PC-3 (cell line): ENCODE data around the gene YEATS4. TPM values are rescaled to one million over a fixed set of nuclear protein-coding genes. Genes with fewer than 3 reads are reported as not detected.

Experiments
- ATAC-seq: fragments of 200-7000 bp; cut with Tn5 transposase; 2 replicates; pipeline ENCODE4 v1.9.1; 2020; ENCODE audit warnings: mild to moderate bottlenecking, moderate library complexity
- BruUV-seq: library from RNA; stranded (reverse); fragments of 400-500 nt; replicated peaks from 2 replicates; lab custom pipeline; 2021; lab: Mats Ljungman, UMichigan
- CTCF ChIA-PET: fragments of 300-600 bp; sonication (Branson Sonifier 250); formaldehyde crosslinking; loops from one replicate; lab custom pipeline; 2022; ENCODE audit warnings: antibody characterized with exemption; lab: Charles Lee
- POLR2A ChIA-PET: fragments of 300-600 bp; sonication (Branson Sonifier 250); formaldehyde crosslinking; loops from one replicate; lab custom pipeline; 2022; ENCODE audit warnings: antibody characterized with exemption; ENCODE audit not compliant: unreplicated experiment; lab: Charles Lee
- DNase-seq: peaks from one replicate; pipeline ENCODE4 v3.0.0-alpha.2; 2015
- H2AFZ ChIP-seq: fragments of 300-600 bp; sonication (generic); 2 replicates; pipeline ENCODE4 v1.6.0; 2016; ENCODE audit warnings: antibody characterized with exemption, low read length
- H3F3A ChIP-seq: fragments of 300-600 bp; sonication (generic); one replicate; pipeline ENCODE4 v1.6.0; 2017; ENCODE audit warnings: antibody characterized with exemption, low read length, control low read depth, mild to moderate bottlenecking; ENCODE audit not compliant: unreplicated experiment
- H3K27ac ChIP-seq: fragments of 300-600 bp; sonication (generic); 2 replicates; pipeline ENCODE4 v1.5.1; 2016; ENCODE audit warnings: mild to moderate bottlenecking, low read length
- H3K27me3 ChIP-seq: fragments of 300-600 bp; sonication (generic); 2 replicates; pipeline ENCODE4 v1.6.1; 2016; ENCODE audit warnings: low read length, mixed read lengths
- H3K36me3 ChIP-seq: fragments of 300-600 bp; sonication (generic); 2 replicates; pipeline ENCODE4 v1.6.1; 2016; ENCODE audit warnings: low read depth, mixed run types, low read length, mixed read lengths
- H3K4me1 ChIP-seq: fragments of 300-600 bp; sonication (generic); 2 replicates; pipeline ENCODE4 v1.5.1; 2016; ENCODE audit warnings: low read length; ENCODE audit not compliant: insufficient read depth
- H3K4me2 ChIP-seq: fragments of 300-600 bp; sonication (generic); 2 replicates; pipeline ENCODE4 v1.6.0; 2016; ENCODE audit warnings: low read length
- H3K4me3 ChIP-seq: fragments of 300-600 bp; sonication (generic); 2 replicates; pipeline ENCODE4 v1.5.1; 2016; ENCODE audit warnings: mild to moderate bottlenecking, low read length, mixed read lengths
- H3K79me2 ChIP-seq: fragments of 300-600 bp; sonication (generic); 2 replicates; pipeline ENCODE4 v1.6.1; 2017; ENCODE audit warnings: low read length, mixed read lengths
- H3K9ac ChIP-seq: fragments of 300-600 bp; sonication (generic); 2 replicates; pipeline ENCODE4 v1.6.0; 2016; ENCODE audit warnings: mild to moderate bottlenecking, low read length
- H3K9me2 ChIP-seq: fragments of 300-600 bp; sonication (generic); replicated peaks from 2 replicates; pipeline ENCODE4 v1.6.1; 2016; ENCODE audit warnings: mixed run types, low read length, mixed read lengths
- H3K9me3 ChIP-seq: fragments of 300-600 bp; sonication (generic); 2 replicates; pipeline ENCODE4 v1.6.1; 2016; ENCODE audit warnings: low read length, mixed read lengths
- H4K20me1 ChIP-seq: fragments of 300-600 bp; sonication (generic); 2 replicates; pipeline ENCODE4 v1.6.1; 2016; ENCODE audit warnings: low read length, mixed read lengths
- EZH2 ChIP-seq: fragments of 300-600 bp; sonication (generic); IDR thresholded peaks from one replicate; pipeline ENCODE4 v1.6.1; 2017; ENCODE audit warnings: antibody characterized with exemption, mild to moderate bottlenecking, low read length; ENCODE audit not compliant: unreplicated experiment
- EZH2phosphoT487 ChIP-seq: fragments of 300-600 bp; sonication (generic); IDR thresholded peaks from 2 replicates; pipeline ENCODE4 v1.6.1; 2018; ENCODE audit warnings: mild to moderate bottlenecking, antibody characterized with exemption, low read length, borderline replicate concordance
- intact Hi-C: fragments of 100-400 bp; cut with micrococcal nuclease; formaldehyde crosslinking; loops from 2 replicates; pipeline ENCODE4 v1.9.0; 2023
- total RNA-seq: library from RNA; depleted of rRNA; stranded (reverse); fragments of >200 nt; gene quantifications from 2 replicates; pipeline ENCODE4 v1.2.3, GENCODE V29; 2014
- TF ChIP-seq, protein P1 (sequence below): fragments of 300-600 bp; sonication (generic); conservative IDR thresholded peaks from 2 replicates; pipeline ENCODE4 v1.5.1; 2017; ENCODE audit warnings: antibody characterized with exemption, low read depth, mild to moderate bottlenecking, low read length

Gene YEATS4
- total RNA-seq, 1 experiment from 2014 or later: 41.3 TPM

DNA sequence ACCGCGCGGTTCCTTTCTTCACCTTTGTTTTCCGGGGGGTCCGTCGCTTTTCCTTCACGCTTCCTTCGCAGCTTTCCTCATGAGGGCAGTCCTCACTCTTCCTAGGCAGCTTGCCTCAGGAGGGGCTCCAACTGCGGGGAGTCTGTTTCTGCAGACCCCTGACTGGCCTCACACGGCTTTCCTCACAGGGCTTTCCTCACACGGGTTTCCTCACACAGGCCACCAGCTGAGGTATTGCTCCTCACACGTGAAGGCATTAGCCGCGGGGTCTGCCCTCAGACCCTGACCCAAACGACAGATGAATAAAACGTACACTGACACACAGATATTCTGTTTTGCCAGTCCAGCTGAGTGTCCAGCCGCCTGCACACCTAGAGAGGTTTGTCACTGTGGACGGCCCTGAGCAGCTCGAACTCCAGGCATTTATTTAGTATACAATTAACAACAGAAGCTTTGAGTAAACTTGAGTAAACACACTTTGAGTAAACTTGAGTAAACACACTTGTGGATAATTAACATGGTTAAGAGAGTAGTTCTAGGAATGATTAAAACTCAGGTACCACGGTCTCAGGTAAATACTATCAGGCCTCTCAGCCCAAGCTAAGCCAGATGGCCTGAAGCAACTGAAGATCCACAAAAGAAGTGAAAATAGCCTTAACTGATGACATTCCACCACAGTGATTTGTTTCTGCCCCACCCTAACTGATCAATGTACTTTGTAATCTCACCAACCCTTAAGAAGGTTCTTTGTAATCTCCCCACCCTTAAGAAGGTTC is 27.4 kb upstream of the YEATS4 start:
- Histone ChIP-seq H3K9me2 (no peaks in the 10 kb centered on the region), H3K27ac (no peak overlapping the region), H3K4me1 (peaks cover 13% of the 10 kb centered on the region), H2AFZ (peak overlapping the region; percentile 93; the same call in 1 of the 2 replicates), H3K79me2 (no peaks in the 10 kb centered on the region), H3K27me3 (no peaks in the 10 kb centered on the region), H3K4me3 (no peak overlapping the region), H3K36me3 (no peaks in the 10 kb centered on the region), H3K9me3 (no peaks in the 10 kb centered on the region), H3K4me2 (peak overlapping the region; percentile 82; the same call in 1 of the 2 replicates), H3F3A (no peaks in the 10 kb centered on the region), H4K20me1 (no peaks in the 10 kb centered on the region), H3K9ac (no peak overlapping the region)
- no TSS peak for BruUV-seq
- ATAC-seq (no peak), DNase-seq (no peak)
- POLR2A ChIA-PET: no interaction called here
- intact Hi-C loops: no loop called here
- TF ChIP-seq EZH2phosphoT487 (no peak), EZH2 (no peak)
- TF ChIP-seq, protein P1, sequence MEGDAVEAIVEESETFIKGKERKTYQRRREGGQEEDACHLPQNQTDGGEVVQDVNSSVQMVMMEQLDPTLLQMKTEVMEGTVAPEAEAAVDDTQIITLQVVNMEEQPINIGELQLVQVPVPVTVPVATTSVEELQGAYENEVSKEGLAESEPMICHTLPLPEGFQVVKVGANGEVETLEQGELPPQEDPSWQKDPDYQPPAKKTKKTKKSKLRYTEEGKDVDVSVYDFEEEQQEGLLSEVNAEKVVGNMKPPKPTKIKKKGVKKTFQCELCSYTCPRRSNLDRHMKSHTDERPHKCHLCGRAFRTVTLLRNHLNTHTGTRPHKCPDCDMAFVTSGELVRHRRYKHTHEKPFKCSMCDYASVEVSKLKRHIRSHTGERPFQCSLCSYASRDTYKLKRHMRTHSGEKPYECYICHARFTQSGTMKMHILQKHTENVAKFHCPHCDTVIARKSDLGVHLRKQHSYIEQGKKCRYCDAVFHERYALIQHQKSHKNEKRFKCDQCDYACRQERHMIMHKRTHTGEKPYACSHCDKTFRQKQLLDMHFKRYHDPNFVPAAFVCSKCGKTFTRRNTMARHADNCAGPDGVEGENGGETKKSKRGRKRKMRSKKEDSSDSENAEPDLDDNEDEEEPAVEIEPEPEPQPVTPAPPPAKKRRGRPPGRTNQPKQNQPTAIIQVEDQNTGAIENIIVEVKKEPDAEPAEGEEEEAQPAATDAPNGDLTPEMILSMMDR: no peak
- CTCF ChIA-PET: no interaction called here

DNA sequence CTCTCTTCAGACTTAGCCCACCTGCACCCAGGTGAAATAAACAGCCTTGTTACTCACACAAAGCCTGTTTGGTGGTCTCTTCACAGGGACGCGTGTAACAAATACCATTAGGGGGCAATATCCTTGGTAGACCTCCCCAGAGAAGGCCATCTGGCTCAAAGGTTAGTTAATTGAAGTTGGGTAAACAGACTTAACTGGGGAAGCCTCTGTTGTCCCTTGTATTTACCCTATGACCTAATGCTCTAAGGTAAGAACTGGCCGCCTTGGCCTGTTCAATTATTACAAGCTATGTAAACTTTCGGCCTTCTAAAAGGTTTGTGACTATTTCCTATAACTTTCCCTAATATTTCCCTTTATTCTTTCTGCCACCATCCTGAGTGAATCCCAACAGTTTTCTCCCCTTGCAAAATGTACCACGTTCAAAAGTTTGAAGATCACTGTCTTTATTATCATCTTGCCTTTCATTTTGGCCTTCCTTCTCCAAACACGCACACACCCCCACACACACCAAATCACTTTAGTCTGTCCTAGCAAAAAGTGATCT is 26.7 kb upstream of the YEATS4 start:
- BruUV-seq: no TSS peak
- Histone ChIP-seq H3K27ac (no peak overlapping the region), H3K4me2 (no peak overlapping the region), H3K79me2 (no peaks in the 10 kb centered on the region), H3K9ac (no peak overlapping the region), H3K4me1 (peaks cover 13% of the 10 kb centered on the region), H3K9me3 (no peaks in the 10 kb centered on the region), H4K20me1 (no peaks in the 10 kb centered on the region), H3K4me3 (no peak overlapping the region), H2AFZ (no peak overlapping the region), H3K9me2 (no peaks in the 10 kb centered on the region), H3K36me3 (no peaks in the 10 kb centered on the region), H3K27me3 (no peaks in the 10 kb centered on the region), H3F3A (no peaks in the 10 kb centered on the region)
- TF ChIP-seq EZH2 (no peak), EZH2phosphoT487 (no peak)
- TF ChIP-seq, protein P1: no peak
- ChIA-PET POLR2A (no interaction called here), CTCF (no interaction called here)
- intact Hi-C loops: no loop called here
- ATAC-seq (no peak), DNase-seq (no peak)

DNA sequence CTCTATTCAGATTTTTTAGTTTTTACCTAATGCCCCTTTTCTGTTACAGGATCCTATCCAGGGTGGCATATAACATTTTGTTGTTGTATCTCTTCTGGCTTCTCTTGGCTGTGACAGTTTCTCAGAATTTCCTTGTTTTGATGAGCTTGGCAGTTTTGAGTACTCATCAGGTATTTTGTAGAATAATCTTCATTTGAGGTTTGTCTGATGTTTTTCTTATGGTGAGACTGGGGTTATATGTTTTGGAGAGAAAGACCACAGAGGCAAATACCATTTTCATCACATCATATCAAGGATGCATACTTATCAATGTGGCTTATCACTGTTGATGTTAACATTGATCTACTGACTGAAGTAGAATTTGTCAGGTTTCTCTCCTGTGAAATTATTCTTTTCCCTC is 25.4 kb upstream of the YEATS4 start:
- ATAC-seq: no peak
- ChIA-PET POLR2A (no interaction called here), CTCF (no interaction called here)

More for the DNA sequence above, 25.4 kb upstream of the YEATS4 start:
- Histone ChIP-seq H3K9me2 (no peaks in the 10 kb centered on the region), H3K9ac (no peak overlapping the region), H3K4me1 (peaks cover 13% of the 10 kb centered on the region), H3K9me3 (no peaks in the 10 kb centered on the region), H4K20me1 (no peaks in the 10 kb centered on the region), H3K27me3 (no peaks in the 10 kb centered on the region), H3K4me3 (no peak overlapping the region), H2AFZ (no peak overlapping the region), H3K79me2 (no peaks in the 10 kb centered on the region), H3F3A (no peaks in the 10 kb centered on the region), H3K4me2 (no peak overlapping the region), H3K27ac (no peak overlapping the region), H3K36me3 (no peaks in the 10 kb centered on the region)
- no TSS peak for BruUV-seq
- DNase-seq: no peak
- intact Hi-C loops: no loop called here
- TF ChIP-seq, protein P1: no peak
- TF ChIP-seq EZH2phosphoT487 (no peak), EZH2 (no peak)
